Lung (tissue), 12 donors: ENCODE data around the gene EPHB1. TPM values are rescaled to one million over a fixed set of nuclear protein-coding genes. Genes with fewer than 3 reads are reported as not detected.

Source experiments
- ATAC-seq: fragments of 200-7000 bp; cut with Tn5 transposase; one replicate; pipeline ENCODE4 v1.9.1; 2020; ENCODE audit warnings: moderate number of reproducible peaks; ENCODE audit not compliant: insufficient read depth, low FRiP score
- DNase-seq, 3 donors: peaks; one replicate each; pipeline ENCODE4 v3.0.0-alpha.2; 2013 to 2017
- H3K27ac ChIP-seq, 2 donors: one replicate each; pipeline ENCODE4 v1.5.1; 2013; ENCODE audit warnings: mild to moderate bottlenecking in 2 of 2, moderate library complexity in 2 of 2, control low read depth in 1 of 2, inconsistent platforms in 1 of 2, low read depth in 1 of 2, low read length in 1 of 2
- H3K27me3 ChIP-seq, 3 donors: one replicate each; pipeline ENCODE4 v1.5.1; 2013; ENCODE audit warnings: low read length in 2 of 3; ENCODE audit not compliant: control insufficient read depth in 3 of 3, insufficient read depth in 3 of 3
- H3K36me3 ChIP-seq, 4 donors: one replicate each; pipeline ENCODE4 v1.5.1; 2013; ENCODE audit warnings: low read length in 4 of 4, mild to moderate bottlenecking in 1 of 4, moderate library complexity in 1 of 4; ENCODE audit not compliant: control insufficient read depth in 4 of 4, insufficient read depth in 4 of 4
- H3K4me1 ChIP-seq, 5 donors: one replicate each; pipeline ENCODE4 v1.5.1; 2013; ENCODE audit warnings: low read length in 5 of 5, mild to moderate bottlenecking in 2 of 5, moderate library complexity in 1 of 5; ENCODE audit not compliant: control insufficient read depth in 5 of 5, insufficient read depth in 5 of 5
- H3K4me3 ChIP-seq: one replicate; pipeline ENCODE4 v1.5.1; 2013; ENCODE audit warnings: mild to moderate bottlenecking, control low read depth, moderate library complexity
- H3K9ac ChIP-seq, 2 donors: one replicate each; pipeline ENCODE4 v1.5.1; 2013; ENCODE audit warnings: low read length in 2 of 2, control low read depth in 1 of 2; ENCODE audit not compliant: insufficient read depth in 1 of 2
- H3K9me3 ChIP-seq, 4 donors: one replicate each; pipeline ENCODE4 v1.5.1; 2013; ENCODE audit warnings: low read length in 3 of 4, mild to moderate bottlenecking in 1 of 4, moderate library complexity in 1 of 4; ENCODE audit not compliant: control insufficient read depth in 4 of 4, insufficient read depth in 3 of 4
- CTCF ChIP-seq: IDR thresholded peaks from 2 replicates; pipeline ENCODE4 v1.5.1; 2012; ENCODE audit warnings: mild to moderate bottlenecking; ENCODE audit errors: control extremely low read depth, extremely low read depth
- WGBS, 2 donors: extraction: QIAGEN DNeasy Blood & Tissue Kit; methylation state at CpG; one replicate each; pipeline ENCODE4 v1.1.7; 2013; 5-methylcytosine and 5-hydroxymethylcytosine counted together
- polyA plus RNA-seq, 2 donors: library from polyadenylated mRNA; stranded (reverse); fragments of 200-250 nt; gene quantifications; one replicate each; pipeline ENCODE4 v1.2.1, GENCODE V29; 2013
- total RNA-seq, 2 donors: library from RNA; depleted of rRNA in 1 of 2; stranded (reverse); fragments of >200 nt in 1 of 2; gene quantifications; one replicate each; pipeline ENCODE4 v1.2.1, GENCODE V29; 2014 to 2021
- donor health status: control.
- donor health status: control.
- donor health status: Bipolar disorder and iron deficiency.
- donor health status: healthy.
- donor health status: DM: yes; HTN: yes; CAD: no.

EPHB1 gene
- total and polyA plus RNA-seq, 4 donors = 0.30 to 6.3 (median 2.1) TPM

GRCh38 chr3:134949150-134949549 is 154.1 kb downstream of the EPHB1 start:
- H3K4me1 ChIP-seq = no peaks in the 10 kb centered on the region
- DNase-seq = no peak
- no peak for TF ChIP-seq CTCF
- peaks cover 0 to 10% (median 4%) of the 10 kb centered on the region in 4 donors for H3K9me3 ChIP-seq
- H3K27ac ChIP-seq = no peak overlapping the region
- no peaks in the 10 kb centered on the region for H3K27me3 ChIP-seq
- 87 to 100% methylated on average over 2 of the region's 2 CpGs for WGBS, 2 donors
- no peak for ATAC-seq
- no peak overlapping the region for H3K9ac ChIP-seq
- H3K36me3 ChIP-seq = no peaks in the 10 kb centered on the region
- no peak overlapping the region for H3K4me3 ChIP-seq

- Histone ChIP-seq H3K36me3 (no peaks in the 10 kb centered on the region), H3K27me3 (no peaks in the 10 kb centered on the region), H3K4me1 (no peaks in the 10 kb centered on the region), H3K27ac (no peak overlapping the region), H3K9me3 (peaks cover 0 to 10% (median 4%) of the 10 kb centered on the region in 4 donors), H3K9ac (no peak overlapping the region), H3K4me3 (no peak overlapping the region)
- WGBS, 2 donors = 48 to 79% methylated on average over 1 of the region's 1 CpG
- ATAC-seq (no peak), DNase-seq (no peak)
- no peak for TF ChIP-seq CTCF
Measured at GRCh38 chr3:134952371-134952770, 157.3 kb downstream of the EPHB1 start.

- ATAC-seq = no peak
- 61% methylated on average over 2 of the region's 2 CpGs for WGBS, 2 donors
- H3K27ac ChIP-seq = no peak overlapping the region
- H3K27me3 ChIP-seq = no peaks in the 10 kb centered on the region
- peaks cover 0 to 7% (median 3%) of the 10 kb centered on the region in 4 donors for H3K9me3 ChIP-seq
- TF ChIP-seq CTCF = no peak
- no peak overlapping the region for H3K9ac ChIP-seq
- H3K36me3 ChIP-seq = no peaks in the 10 kb centered on the region
- DNase-seq = no peak
- H3K4me3 ChIP-seq = no peak overlapping the region
- no peaks in the 10 kb centered on the region for H3K4me1 ChIP-seq
Measured at GRCh38 chr3:134955874-134956273, 160.8 kb downstream of the EPHB1 start.

GRCh38 chr3:134956395-134956794 is 161.3 kb downstream of the EPHB1 start:
- no peak for DNase-seq
- no peak for TF ChIP-seq CTCF
- no peaks in the 10 kb centered on the region for H3K36me3 ChIP-seq
- H3K4me3 ChIP-seq = no peak overlapping the region
- no peak overlapping the region for H3K27ac ChIP-seq
- no peak overlapping the region for H3K9ac ChIP-seq
- WGBS, 2 donors = 82 to 96% methylated on average over 2 of the region's 2 CpGs
- no peaks in the 10 kb centered on the region for H3K4me1 ChIP-seq
- peaks cover 0 to 5% (median 2%) of the 10 kb centered on the region in 4 donors for H3K9me3 ChIP-seq
- H3K27me3 ChIP-seq = no peaks in the 10 kb centered on the region
- ATAC-seq = no peak
